Gastrocnemius medialis (tissue), 4 donors: Measurements from ENCODE around the gene CACNA1F. TPM values are rescaled to one million over a fixed set of nuclear protein-coding genes. Genes with fewer than 3 reads are reported as not detected.

Experiments used
- ATAC-seq, 2 donors: fragments of 150-250 bp; one replicate each; pipeline ENCODE4 v1.9.1; 2016
- DNase-seq, 2 donors: peaks; one replicate each; pipeline ENCODE4 v3.0.0-alpha.2; 2019
- H3K27ac ChIP-seq, 4 donors: fragments of 200-600 bp; sonication (generic); 1 replicate in 1 of 4; 2 replicates in 3 of 4; pipeline ENCODE4 v1.5.1; 2016 to 2018; ENCODE audit warnings: mild to moderate bottlenecking in 2 of 4, moderate library complexity in 1 of 4
- H3K27me3 ChIP-seq, 3 donors: fragments of 200-600 bp; sonication (generic) in 2 of 3; 1 replicate in 1 of 3; 2 replicates in 2 of 3; pipeline versions ENCODE4 v1.5.1 to v1.6.0; 2016 to 2019; ENCODE audit warnings: mild to moderate bottlenecking in 1 of 3, moderate library complexity in 1 of 3
- H3K36me3 ChIP-seq, 2 donors: fragments of 200-600 bp; sonication (generic) in 1 of 2; one replicate each; pipeline ENCODE4 v1.5.1; 2017 to 2018
- H3K4me1 ChIP-seq, 2 donors: fragments of 200-600 bp; sonication (generic) in 1 of 2; one replicate each; pipeline ENCODE4 v1.5.1; 2016 to 2017; ENCODE audit warnings: mild to moderate bottlenecking in 2 of 2
- H3K4me3 ChIP-seq, 4 donors: fragments of 200-600 bp; sonication (generic) in 3 of 4; 1 replicate in 1 of 4; 2 replicates in 3 of 4; pipeline ENCODE4 v1.5.1; 2016 to 2019; ENCODE audit warnings: mild to moderate bottlenecking in 2 of 4
- H3K9me3 ChIP-seq, 3 donors: fragments of 200-600 bp; sonication (generic) in 2 of 3; 1 replicate in 1 of 3; 2 replicates in 2 of 3; pipeline ENCODE4 v1.5.1; 2016 to 2019
- CTCF ChIP-seq, 5 experiments: fragments of 450-650 bp in 3 of 5; fragments of 200-600 bp in 2 of 5; sonication (generic) in 2 of 5; IDR thresholded peaks in 4 of 5; conservative IDR thresholded peaks in 1 of 5; 1 replicate in 4 of 5; 2 replicates in 1 of 5; pipeline ENCODE4 v1.5.1; 2016 to 2019; ENCODE audit warnings: antibody characterized with exemption in 5 of 5, mild to moderate bottlenecking in 3 of 5, moderate library complexity in 3 of 5
- POLR2A ChIP-seq, 2 donors: fragments of 450-650 bp; IDR thresholded peaks; one replicate each; pipeline ENCODE4 v1.6.1; 2017; ENCODE audit warnings: antibody characterized with exemption in 2 of 2, mild to moderate bottlenecking in 2 of 2, moderate library complexity in 2 of 2
- in situ Hi-C, 4 donors: fragments of 200-750 bp; cut with MboI; loops; one replicate each; pipeline versions ENCODE4 v1.15.0 to v1.8.0; 2017; ENCODE audit warnings: low sequenced_read_pairs in 4 of 4
- intact Hi-C: fragments of 100-400 bp; cut with DNase I; formaldehyde crosslinking; loops from one replicate; pipeline ENCODE4 v1.15.1; 2023; ENCODE audit warnings: low total_unique reads
- total RNA-seq, 4 donors: library from RNA; depleted of rRNA; stranded (reverse); fragments of >200 nt; gene quantifications; one replicate each; pipeline versions ENCODE4 v1.1.0 to v1.2.3, GENCODE V29; 2016

The CACNA1F gene
- total RNA-seq, 4 donors from 2014 or later, result not detected

- Histone ChIP-seq H3K27ac (no peak overlapping the region), H3K27me3 (no peaks in the 10 kb centered on the region), H3K9me3 (no peaks in the 10 kb centered on the region), H3K4me1 (no peaks in the 10 kb centered on the region), H3K36me3 (no peaks in the 10 kb centered on the region), H3K4me3 (no peak overlapping the region)
- DNase-seq, result no peak
- intact Hi-C loops (loop anchor here (10.0 kb wide), 1 partner anchor 614 kb away; the partner anchor contains the start of gene USP27X), in situ Hi-C loops (no loop called here)
- TF ChIP-seq POLR2A (IDR thresholded peaks at IDR 0.05), result no peak
- TF ChIP-seq CTCF (IDR thresholded peaks at IDR 0.05 in 4 of 5, conservative IDR thresholded peaks at IDR 0.05 in 1 of 5), result no peak
- no peak for ATAC-seq
These were observed 27.3 kb upstream of the CACNA1F start for GRCh38 chrX:49260221-49260985.

- H3K4me1 ChIP-seq, result no peaks in the 10 kb centered on the region
- H3K27me3 ChIP-seq, result no peaks in the 10 kb centered on the region
- in situ Hi-C loops (no loop called here), intact Hi-C loops (no loop called here)
- no peak for DNase-seq
- H3K4me3 ChIP-seq, result no peak overlapping the region
- no peak for ATAC-seq
- no peak for TF ChIP-seq CTCF (IDR thresholded peaks at IDR 0.05 in 4 of 5, conservative IDR thresholded peaks at IDR 0.05 in 1 of 5)
- H3K27ac ChIP-seq, result no peak overlapping the region
- H3K36me3 ChIP-seq, result no peaks in the 10 kb centered on the region
- no peaks in the 10 kb centered on the region for H3K9me3 ChIP-seq
These were observed 25.6 kb upstream of the CACNA1F start for GRCh38 chrX:49258749-49259124.

GRCh38 chrX:49257846-49258748, 25.0 kb upstream of the CACNA1F start:
- intact Hi-C loops, result no loop called here
- TF ChIP-seq POLR2A (IDR thresholded peaks at IDR 0.05) (no peak), CTCF (IDR thresholded peaks at IDR 0.05 in 4 of 5, conservative IDR thresholded peaks at IDR 0.05 in 1 of 5) (no peak)
- H3K27me3 ChIP-seq, result no peaks in the 10 kb centered on the region
- DNase-seq (no peak), ATAC-seq (no peak)
- no peaks in the 10 kb centered on the region for H3K4me1 ChIP-seq
- in situ Hi-C loops, result no loop called here
- no peak overlapping the region for H3K27ac ChIP-seq
- H3K4me3 ChIP-seq, result no peak overlapping the region
- H3K36me3 ChIP-seq, result no peaks in the 10 kb centered on the region
- no peaks in the 10 kb centered on the region for H3K9me3 ChIP-seq

- DNase-seq, result no peak
- Histone ChIP-seq H3K27ac (no peak overlapping the region), H3K36me3 (no peaks in the 10 kb centered on the region), H3K9me3 (no peaks in the 10 kb centered on the region), H3K4me3 (no peak overlapping the region), H3K4me1 (no peaks in the 10 kb centered on the region), H3K27me3 (no peaks in the 10 kb centered on the region)
- in situ Hi-C loops, result no loop called here
- TF ChIP-seq POLR2A (IDR thresholded peaks at IDR 0.05), result no peak
- TF ChIP-seq CTCF (IDR thresholded peaks at IDR 0.05 in 4 of 5, conservative IDR thresholded peaks at IDR 0.05 in 1 of 5), result no peak
- intact Hi-C loops, result no loop called here
- no peak for ATAC-seq
These were observed 24.1 kb upstream of the CACNA1F start for GRCh38 chrX:49257074-49257790.
